Epithelial cell of proximal tubule (primary cell): ENCODE measurements around the gene PRDM16. TPM values are rescaled to one million over a fixed set of nuclear protein-coding genes. Genes with fewer than 3 reads are reported as not detected.

ENCODE experiments used
- DNase-seq: peaks from one replicate; pipeline ENCODE4 v3.0.0-alpha.2; 2011; ENCODE audit warnings: low read depth
- H3K4me3 ChIP-seq: 2 replicates; pipeline ENCODE4 v1.5.1; 2011; ENCODE audit warnings: low read depth, mild to moderate bottlenecking, low read length
- total RNA-seq: library from RNA; depleted of rRNA; stranded (reverse); fragments of >200 nt; gene quantifications from 2 replicates; pipeline ENCODE4 v1.2.3, GENCODE V29; 2015
- TF ChIP-seq, protein P1 (sequence below): conservative IDR thresholded peaks from 2 replicates; pipeline ENCODE4 v1.5.1; 2012; ENCODE audit warnings: low read depth, mild to moderate bottlenecking, low read length

PRDM16 gene
- total RNA-seq, 1 donor from 2014 or later, result 0.06 TPM

DNA sequence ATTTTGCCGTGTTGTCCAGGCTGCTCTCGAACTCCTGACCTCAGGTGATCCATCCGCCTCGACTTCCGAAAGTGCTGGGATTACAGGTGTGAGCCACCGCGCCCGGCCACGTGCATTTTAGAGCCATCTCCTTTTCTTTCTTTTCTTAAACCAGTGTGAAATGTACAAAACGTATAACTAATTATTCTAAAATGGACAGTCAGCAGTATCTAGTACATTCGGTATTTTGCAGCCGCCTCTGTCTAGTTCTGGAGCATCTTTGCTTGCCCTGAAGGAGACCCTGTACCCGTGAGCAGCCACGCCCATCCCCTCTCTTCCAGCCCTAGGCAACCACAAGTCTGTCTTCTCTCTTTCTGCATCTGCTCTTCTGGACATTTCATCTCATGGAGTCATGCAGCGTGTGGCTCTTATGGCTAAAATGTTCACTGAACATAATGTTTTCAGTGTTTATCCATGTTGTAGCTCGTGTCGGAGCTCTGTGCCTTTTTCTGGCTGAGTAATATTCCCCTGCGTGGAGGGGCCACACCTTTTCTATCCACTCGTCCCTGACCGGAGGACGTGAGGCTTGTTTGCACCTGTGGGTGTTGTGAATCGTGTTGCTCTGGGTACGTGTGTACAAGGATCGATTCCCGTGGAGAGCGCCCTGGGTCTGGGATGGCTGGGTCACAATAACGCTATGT, 198.0 kb downstream of the PRDM16 start:
- TF ChIP-seq, protein P1, sequence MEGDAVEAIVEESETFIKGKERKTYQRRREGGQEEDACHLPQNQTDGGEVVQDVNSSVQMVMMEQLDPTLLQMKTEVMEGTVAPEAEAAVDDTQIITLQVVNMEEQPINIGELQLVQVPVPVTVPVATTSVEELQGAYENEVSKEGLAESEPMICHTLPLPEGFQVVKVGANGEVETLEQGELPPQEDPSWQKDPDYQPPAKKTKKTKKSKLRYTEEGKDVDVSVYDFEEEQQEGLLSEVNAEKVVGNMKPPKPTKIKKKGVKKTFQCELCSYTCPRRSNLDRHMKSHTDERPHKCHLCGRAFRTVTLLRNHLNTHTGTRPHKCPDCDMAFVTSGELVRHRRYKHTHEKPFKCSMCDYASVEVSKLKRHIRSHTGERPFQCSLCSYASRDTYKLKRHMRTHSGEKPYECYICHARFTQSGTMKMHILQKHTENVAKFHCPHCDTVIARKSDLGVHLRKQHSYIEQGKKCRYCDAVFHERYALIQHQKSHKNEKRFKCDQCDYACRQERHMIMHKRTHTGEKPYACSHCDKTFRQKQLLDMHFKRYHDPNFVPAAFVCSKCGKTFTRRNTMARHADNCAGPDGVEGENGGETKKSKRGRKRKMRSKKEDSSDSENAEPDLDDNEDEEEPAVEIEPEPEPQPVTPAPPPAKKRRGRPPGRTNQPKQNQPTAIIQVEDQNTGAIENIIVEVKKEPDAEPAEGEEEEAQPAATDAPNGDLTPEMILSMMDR, result no peak
- no peak for DNase-seq
- no peak overlapping the region for H3K4me3 ChIP-seq

DNA sequence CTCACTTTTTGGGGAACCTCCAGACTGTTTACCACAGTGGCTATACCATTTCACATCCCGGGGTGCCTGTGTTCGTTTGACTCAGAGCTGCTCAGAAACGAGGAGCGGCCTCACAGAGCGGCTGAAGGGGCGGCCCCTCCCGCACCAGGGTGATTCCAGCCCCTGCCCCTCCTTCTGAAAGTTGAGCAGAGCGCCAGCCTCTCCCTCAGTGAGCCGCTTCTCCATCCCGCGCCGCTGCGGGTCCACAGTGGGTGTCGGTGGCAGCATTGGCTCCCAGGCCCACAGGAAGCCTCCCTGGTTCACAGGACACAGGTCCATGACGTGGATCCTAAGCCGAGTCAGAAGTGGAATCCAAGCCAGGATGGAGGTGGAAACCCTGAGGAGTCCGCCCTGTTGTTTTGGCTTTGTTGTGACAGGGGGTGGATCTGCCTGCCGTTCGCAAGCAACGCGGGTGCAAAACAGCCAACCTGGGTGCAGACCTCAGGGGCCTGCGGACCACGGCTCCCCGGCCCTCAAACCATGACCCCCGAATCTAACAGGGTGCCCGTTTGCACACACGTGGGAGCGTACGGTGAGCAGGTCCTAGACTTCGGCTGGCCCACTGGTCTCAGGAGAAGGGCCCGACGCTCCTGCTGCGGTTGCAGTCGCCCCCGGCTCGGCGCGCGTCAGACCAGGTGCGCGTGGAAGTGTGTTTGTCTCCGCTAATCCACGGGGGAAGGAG, 198.7 kb downstream of the PRDM16 start:
- TF ChIP-seq, protein P1, result no peak
- no peak for DNase-seq
- no peak overlapping the region for H3K4me3 ChIP-seq

- H3K4me3 ChIP-seq, result no peak overlapping the region
- TF ChIP-seq, protein P1, result no peak
- no peak for DNase-seq
Measured at GRCh38 chr1:3268281-3268680, 199.3 kb downstream of the PRDM16 start.

DNA sequence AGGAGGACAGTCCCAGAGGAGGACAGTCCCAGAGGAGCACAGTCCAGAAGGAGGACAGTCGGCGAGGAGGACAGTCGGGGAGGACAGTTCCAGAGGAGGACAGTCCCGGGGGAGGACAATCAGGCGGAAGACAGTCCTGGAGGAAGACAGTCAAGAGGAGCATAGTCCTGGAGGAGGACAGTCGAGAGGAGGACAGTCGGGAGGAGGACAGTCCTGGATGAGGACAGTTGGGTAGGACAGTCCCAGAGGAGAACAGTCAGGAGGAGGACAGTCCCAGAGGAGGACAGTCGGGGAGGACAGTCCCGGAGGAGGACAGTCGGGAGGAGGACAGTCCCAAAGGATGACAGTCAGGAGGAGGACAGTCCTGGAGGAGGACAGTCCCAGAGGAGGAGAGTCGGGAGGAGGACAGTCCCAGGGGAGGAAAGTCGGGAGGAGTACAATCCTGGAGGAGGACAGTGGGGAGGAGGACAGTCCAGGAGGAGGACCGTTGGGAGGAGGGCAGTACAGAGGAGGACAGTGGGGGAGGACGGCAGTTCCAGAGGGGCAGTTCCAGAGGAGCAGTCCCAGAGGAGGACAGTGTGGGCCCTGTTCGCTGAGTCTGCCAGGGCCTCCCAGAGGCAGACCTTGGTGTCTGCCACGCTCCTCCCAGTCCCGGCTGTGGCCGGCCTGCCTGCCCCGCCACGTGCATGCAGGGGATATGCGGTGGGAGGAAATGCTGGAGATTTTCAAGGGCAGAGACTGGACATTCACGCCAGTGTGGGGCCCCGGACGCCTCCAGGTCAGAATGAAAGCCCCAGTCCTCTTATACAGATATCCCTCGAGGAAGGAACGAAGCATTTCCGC, 201.6 kb downstream of the PRDM16 start:
- H3K4me3 ChIP-seq, result no peak overlapping the region
- DNase-seq, result no peak
- TF ChIP-seq, protein P1, result no peak

DNA sequence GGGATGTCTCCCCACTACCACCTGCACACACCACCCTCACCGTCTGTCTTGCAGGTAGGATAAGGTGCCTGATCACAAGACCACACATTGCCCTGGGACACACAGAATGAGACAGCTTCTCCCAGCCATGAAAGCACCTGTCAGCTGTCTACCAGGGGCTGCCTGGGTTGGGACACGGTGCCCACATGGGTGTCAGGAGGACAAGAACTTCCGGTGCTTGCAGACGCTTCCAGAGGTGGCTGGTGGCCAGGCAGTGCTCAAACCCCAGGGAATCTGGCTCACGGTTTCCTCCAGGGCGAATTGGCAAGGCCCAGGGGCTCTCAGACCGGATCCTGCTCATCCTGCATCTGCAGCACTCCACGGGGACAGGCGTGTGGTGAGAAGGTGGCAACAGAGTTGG, 202.9 kb downstream of the PRDM16 start:
- TF ChIP-seq, protein P1, result no peak
- no peak overlapping the region for H3K4me3 ChIP-seq
- no peak for DNase-seq

DNA sequence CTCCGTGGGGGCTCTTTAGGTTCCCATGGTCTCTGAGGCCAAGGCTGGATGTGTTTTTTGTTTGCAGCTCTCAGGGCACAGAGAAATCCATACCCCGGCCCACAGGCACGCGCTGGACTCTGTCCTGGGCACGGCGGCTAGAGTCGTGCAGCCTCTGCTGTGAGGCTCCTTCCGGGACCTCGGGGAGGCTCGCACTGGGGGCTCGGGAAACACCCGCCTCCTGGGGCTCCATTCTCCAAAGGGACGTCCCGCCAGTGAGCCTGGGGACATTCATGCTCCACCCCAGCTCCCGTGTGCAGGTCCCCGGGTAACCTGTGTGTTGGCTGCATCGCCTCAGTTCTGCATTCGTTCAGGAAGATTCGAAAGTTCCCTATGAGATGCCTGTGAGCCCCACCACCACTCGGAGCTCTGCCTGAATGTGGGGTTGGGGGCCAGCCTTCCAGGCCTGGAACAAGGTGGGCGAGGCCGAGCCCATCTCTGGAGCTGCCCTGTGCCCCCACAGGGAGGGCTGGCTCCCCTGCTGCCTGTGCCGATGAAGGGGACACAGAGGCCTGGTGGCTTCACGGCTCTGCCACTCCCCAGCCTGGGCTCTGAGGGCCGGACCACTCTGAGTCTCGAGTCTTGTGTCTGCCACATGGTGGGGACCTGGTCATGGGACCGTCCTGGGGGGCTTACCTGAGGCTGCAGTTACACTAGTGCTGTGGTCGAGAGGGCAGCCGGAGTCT, 203.5 kb downstream of the PRDM16 start:
- H3K4me3 ChIP-seq, result no peak overlapping the region
- no peak for DNase-seq
- TF ChIP-seq, protein P1, result no peak
